ENCODE data around the gene CHMP1A. TPM values are rescaled to one million over a fixed set of nuclear protein-coding genes. Genes with fewer than 3 reads are reported as not detected.
A peak's percentile ranks its signal among the peaks of the same experiment; 100 is the strongest.
"Not testable (repeated sequence)": the region's sequence is repeated elsewhere in the genome, so short reads cannot be mapped to it uniquely, and the experiment has no call there.

CHMP1A gene
- total RNA-seq, 1 experiment from 2014 or later, result 132 TPM

- Mint-ChIP-seq H3K27ac (ENCODE audit: unreplicated experiment) (peak overlapping the region; percentile 68), H3K9me3 (ENCODE audit: low read depth, unreplicated experiment) (no peaks in the 10 kb centered on the region), H3K4me1 (ENCODE audit: low read depth, unreplicated experiment) (no peaks in the 10 kb centered on the region), H3K36me3 (ENCODE audit: insufficient read depth, unreplicated experiment) (peaks cover 93% of the 10 kb centered on the region), H3K4me3 (ENCODE audit: low read depth, unreplicated experiment) (peak overlapping the region; percentile 14), H3K27me3 (ENCODE audit: unreplicated experiment) (no peaks in the 10 kb centered on the region)
- CTCF ChIA-PET, result interaction anchor here (0.8 kb wide), 1 partner anchor 15 kb away, joined by 3 read pairs; no protein-coding TSS in a partner anchor
- intact Hi-C loops (cut with micrococcal nuclease; ENCODE audit: unreplicated experiment), result no loop called here
- TF ChIP-seq CTCF (IDR thresholded peaks at IDR 0.05; ENCODE audit: unreplicated experiment), result no peak
- DNase-seq, result no peak
- BruUV-seq (replicated peaks), result no TSS peak
These were observed 37.8 kb upstream of the CHMP1A start for GRCh38 chr16:89695086-89695874.

GRCh38 chr16:89694784-89695085 lies 37.2 kb upstream of the CHMP1A start:
- H3K27me3 Mint-ChIP-seq (ENCODE audit: unreplicated experiment); H3K9me3 Mint-ChIP-seq (ENCODE audit: low read depth, unreplicated experiment); H3K4me1 Mint-ChIP-seq (ENCODE audit: low read depth, unreplicated experiment); DNase-seq; BruUV-seq (replicated peaks); H3K4me3 Mint-ChIP-seq (ENCODE audit: low read depth, unreplicated experiment); intact Hi-C loops (cut with micrococcal nuclease; ENCODE audit: unreplicated experiment): not testable (repeated sequence)
- Mint-ChIP-seq H3K27ac (ENCODE audit: unreplicated experiment) (peak overlapping the region; percentile 68), H3K36me3 (ENCODE audit: insufficient read depth, unreplicated experiment) (peaks cover 93% of the 10 kb centered on the region)
- CTCF ChIA-PET, result interaction anchor here (0.8 kb wide), 1 partner anchor 16 kb away, joined by 3 read pairs; no protein-coding TSS in a partner anchor

- H3K27ac Mint-ChIP-seq (ENCODE audit: unreplicated experiment), result peak overlapping the region; percentile 27
- peaks cover 91% of the 10 kb centered on the region for H3K36me3 Mint-ChIP-seq (ENCODE audit: insufficient read depth, unreplicated experiment)
- no peak for TF ChIP-seq CTCF (IDR thresholded peaks at IDR 0.05; ENCODE audit: unreplicated experiment)
- H3K4me3 Mint-ChIP-seq (ENCODE audit: low read depth, unreplicated experiment), result no peak overlapping the region
- CTCF ChIA-PET, result interaction anchor here (0.8 kb wide), 1 partner anchor 17 kb away, joined by 3 read pairs; no protein-coding TSS in a partner anchor
- H3K4me1 Mint-ChIP-seq (ENCODE audit: low read depth, unreplicated experiment), result no peaks in the 10 kb centered on the region
- intact Hi-C loops (cut with micrococcal nuclease; ENCODE audit: unreplicated experiment), result no loop called here
- DNase-seq, result no peak
- no peaks in the 10 kb centered on the region for H3K9me3 Mint-ChIP-seq (ENCODE audit: low read depth, unreplicated experiment)
- H3K27me3 Mint-ChIP-seq (ENCODE audit: unreplicated experiment), result no peaks in the 10 kb centered on the region
- BruUV-seq (replicated peaks), result no TSS peak
These were observed 36.6 kb upstream of the CHMP1A start for GRCh38 chr16:89693931-89694783.

- H3K36me3 Mint-ChIP-seq (ENCODE audit: insufficient read depth, unreplicated experiment), result peaks cover 84% of the 10 kb centered on the region
- BruUV-seq (replicated peaks), result no TSS peak
These were observed 35.8 kb upstream of the CHMP1A start for GRCh38 chr16:89693289-89693731.

More at GRCh38 chr16:89693289-89693731, 35.8 kb upstream of the CHMP1A start:
- Mint-ChIP-seq H3K27ac (ENCODE audit: unreplicated experiment) (peak overlapping the region; percentile 27), H3K4me1 (ENCODE audit: low read depth, unreplicated experiment) (no peaks in the 10 kb centered on the region), H3K27me3 (ENCODE audit: unreplicated experiment) (no peaks in the 10 kb centered on the region), H3K4me3 (ENCODE audit: low read depth, unreplicated experiment) (no peak overlapping the region), H3K9me3 (ENCODE audit: low read depth, unreplicated experiment) (no peaks in the 10 kb centered on the region)
- no peak for DNase-seq
- TF ChIP-seq CTCF (IDR thresholded peaks at IDR 0.05; ENCODE audit: unreplicated experiment), result no peak
- CTCF ChIA-PET, result no interaction called here
- intact Hi-C loops (cut with micrococcal nuclease; ENCODE audit: unreplicated experiment), result no loop called here
